GM18508 (cell line): ENCODE data around the gene NRDE2.
"Not testable (repeated sequence)": the region's sequence is repeated elsewhere in the genome, so short reads cannot be mapped to it uniquely, and the experiment has no call there.

Experiments
- ATAC-seq: cut with Tn5 transposase; IDR thresholded peaks from one replicate; pipeline ENCODE4 v1.9.1; 2021; ENCODE audit warnings: moderate number of reproducible peaks; ENCODE audit not compliant: insufficient read depth, unreplicated experiment

The NRDE2 gene

DNA sequence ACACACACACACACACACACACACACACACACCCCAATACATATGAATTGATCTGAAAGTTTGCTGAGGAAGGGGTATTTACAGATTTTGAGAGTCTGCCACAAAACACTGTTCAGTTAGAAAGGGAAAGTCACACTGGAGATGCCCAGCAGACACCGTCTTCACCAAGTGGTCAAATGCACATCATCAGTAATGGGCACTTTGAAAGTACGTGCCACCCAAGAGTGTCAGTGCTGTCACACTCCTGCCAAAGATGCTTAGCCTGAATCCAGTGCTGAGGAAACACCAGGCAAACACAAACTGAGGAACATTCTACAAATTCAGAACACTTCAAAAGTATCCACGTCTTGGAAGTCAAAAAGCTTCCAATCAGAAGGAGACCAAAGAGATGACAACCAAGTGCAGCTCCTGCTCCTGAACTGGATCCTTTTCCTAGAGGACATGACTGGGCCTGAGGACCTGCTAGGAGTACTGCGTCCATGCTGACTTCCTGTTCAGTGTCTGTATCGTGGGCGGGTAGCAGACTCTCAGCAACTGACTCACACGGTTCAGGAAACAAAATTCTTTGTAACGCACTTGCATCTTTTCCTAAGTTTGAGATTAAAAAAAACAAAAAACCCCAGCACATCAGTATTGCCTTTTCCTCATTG, 56.8 kb downstream of the NRDE2 start:
- ATAC-seq, result no peak

GRCh38 chr14:90274019-90274418, 57.7 kb downstream of the NRDE2 start:
- no peak for ATAC-seq

- ATAC-seq, result no peak
Measured at GRCh38 chr14:90273532-90273931, 58.2 kb downstream of the NRDE2 start.

DNA sequence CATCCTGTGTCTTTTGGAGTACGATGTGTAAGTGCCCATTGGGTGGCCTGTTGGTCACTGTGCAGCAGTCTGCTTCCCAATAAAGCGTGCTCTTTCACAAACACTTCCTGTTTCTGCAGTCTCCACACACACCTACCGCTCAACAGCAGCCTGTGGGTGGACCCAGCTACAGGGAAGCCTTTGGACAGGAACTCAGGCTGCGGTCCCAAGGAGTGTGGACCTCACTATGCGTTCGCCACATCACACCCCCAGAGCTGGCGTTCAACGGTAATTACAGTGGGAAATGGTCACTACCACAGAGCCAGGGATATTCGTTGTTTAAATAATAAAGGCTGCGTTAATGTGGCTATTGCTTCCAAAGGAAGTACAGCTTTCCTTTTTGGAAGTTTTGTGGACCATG, 59.2 kb downstream of the NRDE2 start:
- ATAC-seq, result no peak

DNA sequence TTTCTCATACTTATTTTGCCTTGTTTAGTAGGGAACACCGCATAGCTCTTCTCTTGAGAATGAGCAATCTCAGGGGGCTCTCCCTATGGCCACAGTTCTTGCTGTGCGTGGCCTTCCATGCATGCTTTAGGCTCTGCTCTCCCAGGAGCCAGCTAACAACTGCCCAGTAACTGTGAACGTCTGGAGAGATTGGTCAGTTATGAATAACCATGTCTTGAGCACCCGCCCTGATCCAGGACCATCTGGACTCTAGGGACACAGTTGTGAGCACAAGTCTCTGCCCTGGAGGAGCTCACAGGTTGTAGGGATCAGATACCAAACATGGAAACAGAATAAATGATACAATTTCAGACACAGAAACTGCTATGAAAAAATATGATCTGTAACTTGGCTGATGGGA, 63.3 kb downstream of the NRDE2 start:
- no peak for ATAC-seq

DNA sequence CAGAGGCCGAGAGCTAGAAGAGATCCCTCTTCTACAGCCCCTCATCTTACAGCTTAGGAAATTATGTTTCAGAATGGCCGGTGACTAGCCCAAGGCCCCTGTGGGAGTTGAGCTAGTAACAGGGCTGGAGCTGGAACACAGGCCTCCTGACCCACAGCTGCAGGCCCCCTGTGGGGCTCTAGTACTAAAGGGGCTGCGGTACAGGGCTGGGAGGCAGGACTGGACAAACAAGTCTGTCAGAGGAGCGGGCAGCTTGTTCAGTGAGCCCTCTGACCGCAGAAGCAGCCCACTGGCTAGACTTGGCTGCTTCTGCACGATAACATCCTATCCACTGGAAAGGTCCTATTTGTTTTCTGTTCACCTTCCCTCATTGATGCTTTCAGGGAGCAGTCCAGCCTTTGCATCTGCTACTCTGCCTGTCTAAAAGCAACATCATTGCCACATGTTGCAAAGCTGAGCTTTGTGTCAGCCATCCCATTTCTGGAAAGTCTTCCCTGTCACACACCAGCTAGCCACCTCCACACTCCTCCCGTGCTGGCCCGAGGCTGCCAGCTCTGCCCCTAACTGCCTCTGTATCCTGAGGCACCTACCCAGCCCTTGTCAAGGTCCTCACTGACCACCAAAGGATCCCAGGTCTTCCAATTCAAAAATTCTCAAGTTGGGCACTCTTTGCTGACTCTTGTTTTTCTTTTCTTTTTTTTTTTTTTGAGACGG, 65.1 kb downstream of the NRDE2 start:
- ATAC-seq, result no peak

GRCh38 chr14:90263748-90264449, 67.8 kb downstream of the NRDE2 start:
- peak; percentile 77 for ATAC-seq

GRCh38 chr14:90256354-90257131, 75.2 kb downstream of the NRDE2 start, which contains the start of gene PSMC1:
Gene PSMC1 (plus strand): TSS chr14:90256553. CDS start chr14:90256598, 45 bp downstream.
- peak; percentile 87 for ATAC-seq

DNA sequence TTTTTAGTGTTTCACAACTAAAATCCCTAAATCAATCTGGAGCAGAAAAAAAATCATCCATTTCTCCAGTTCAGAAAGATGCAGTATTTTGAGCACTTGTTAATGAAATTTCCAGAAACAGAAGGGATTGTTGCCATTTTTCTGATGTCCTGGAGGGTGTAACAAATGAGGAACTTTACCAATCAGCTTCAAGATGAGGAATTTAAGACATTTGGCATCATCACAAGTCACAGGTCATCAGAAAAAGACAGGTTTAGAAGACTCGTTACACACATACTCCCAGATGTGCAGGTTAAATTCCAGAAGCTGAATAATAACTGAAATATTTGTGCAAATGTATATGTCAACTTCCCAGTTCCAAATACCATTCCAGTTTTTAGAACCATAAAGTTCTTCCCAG, 75.9 kb downstream of the NRDE2 start:
- no peak for ATAC-seq

- ATAC-seq, result no peak
Measured at GRCh38 chr14:90253826-90254225, 77.9 kb downstream of the NRDE2 start.

DNA sequence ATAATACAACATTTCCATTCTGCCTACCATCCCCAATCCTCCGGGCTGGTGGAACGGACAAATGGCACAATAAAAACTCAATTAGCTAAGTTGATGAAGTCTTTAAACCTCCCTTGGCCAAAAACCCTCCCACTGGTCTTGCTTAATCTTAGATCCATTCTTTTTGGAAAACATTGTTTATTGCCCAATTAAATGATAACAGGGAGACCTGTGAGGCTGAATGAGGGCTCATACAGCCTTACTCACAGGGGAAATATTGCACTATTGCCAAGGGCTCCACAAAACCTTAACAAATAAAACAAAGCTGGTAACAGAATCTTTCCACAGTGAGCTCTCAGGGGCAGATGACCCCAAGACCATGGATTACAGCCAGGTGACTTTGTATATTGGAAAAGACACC, 83.1 kb downstream of the NRDE2 start:
- ATAC-seq, result no peak

DNA sequence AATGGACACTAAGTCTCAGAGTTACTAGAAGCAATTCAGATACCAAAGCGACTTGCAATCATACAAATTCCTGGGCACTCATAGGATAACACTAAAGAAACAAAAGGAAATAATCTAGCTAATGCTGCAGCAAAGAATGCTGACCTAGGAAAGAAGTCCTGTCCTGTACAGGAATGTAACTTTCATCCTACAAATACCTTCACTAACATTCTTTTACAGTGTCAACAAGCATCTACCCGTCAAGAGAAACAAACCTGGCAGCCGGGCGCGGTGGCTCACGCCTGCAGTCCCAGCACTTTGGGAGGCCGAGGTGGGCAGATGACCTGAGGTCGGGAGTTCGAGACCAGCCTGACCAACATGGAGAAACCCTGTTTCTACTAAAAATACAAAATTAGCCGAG, 84.3 kb downstream of the NRDE2 start:
- ATAC-seq, result not testable (repeated sequence)

- no peak for ATAC-seq
Measured at GRCh38 chr14:90246936-90247335, 84.8 kb downstream of the NRDE2 start.

- no peak for ATAC-seq
Measured at GRCh38 chr14:90242444-90242843, 89.3 kb downstream of the NRDE2 start.

DNA sequence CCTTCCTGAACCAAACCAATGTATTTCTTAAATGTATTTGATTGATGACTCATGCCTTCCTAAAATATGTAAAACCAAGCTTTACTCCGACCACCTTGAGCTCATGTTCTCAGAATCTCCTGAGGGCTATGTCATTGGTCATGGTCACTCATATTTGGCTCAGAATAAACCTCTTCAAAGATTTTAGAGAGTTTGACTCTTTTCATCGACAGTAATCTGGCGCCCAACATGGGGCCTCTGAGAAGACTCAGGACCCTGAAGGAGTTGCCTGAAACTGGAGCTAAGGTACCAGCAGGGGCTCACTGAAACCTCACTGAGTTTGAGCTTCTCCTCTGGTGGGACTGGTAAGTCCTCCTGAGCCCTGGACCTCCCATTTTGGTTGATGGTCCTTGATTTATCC, 92.6 kb downstream of the NRDE2 start:
- ATAC-seq, result no peak

GRCh38 chr14:90235179-90235976, 96.4 kb downstream of the NRDE2 start:
- ATAC-seq, result no peak

DNA sequence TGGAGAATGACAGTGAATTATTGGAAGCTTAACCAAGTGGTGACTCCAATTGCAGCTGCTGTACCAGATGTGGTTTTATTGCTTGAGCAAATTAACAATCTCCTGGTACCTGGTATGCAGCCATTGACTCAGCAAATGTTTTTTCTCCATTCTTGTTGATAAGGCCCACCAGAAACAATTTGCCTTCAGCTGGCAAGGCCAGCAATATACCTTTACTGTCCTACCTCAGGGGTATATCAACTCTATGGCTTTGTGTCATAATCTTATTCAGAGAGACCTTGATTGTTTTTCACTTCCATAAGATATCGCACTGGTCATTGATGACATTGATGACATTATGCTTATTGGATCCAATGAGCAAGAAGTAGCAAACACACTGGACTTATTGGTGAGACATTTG, 101.8 kb downstream of the NRDE2 start:
- ATAC-seq, result not testable (repeated sequence)

DNA sequence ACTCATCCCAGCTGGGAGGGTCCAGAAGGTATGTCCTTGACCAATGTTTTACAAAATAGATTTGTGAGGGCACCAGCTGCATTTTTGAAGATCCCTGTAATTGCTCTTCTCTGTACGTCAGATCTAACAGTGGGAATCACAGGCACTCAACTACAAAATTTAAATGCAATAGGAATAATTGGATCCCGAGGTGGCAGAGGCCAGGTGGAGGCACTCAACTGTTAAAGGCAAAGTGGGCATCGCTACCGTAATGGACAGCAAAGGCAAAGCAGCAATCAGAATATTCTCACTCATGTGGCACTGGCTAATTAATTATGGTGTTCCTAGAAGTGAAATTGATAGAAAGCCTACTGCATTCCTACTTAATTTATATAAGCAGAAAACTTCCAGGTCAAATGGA, 103.3 kb downstream of the NRDE2 start:
- no peak for ATAC-seq
